PFSK-1 (cell line): ENCODE results near the gene ZNF672.

Experiments used
- REST ChIP-seq, 2 experiments: IDR thresholded peaks; 2 replicates each; pipeline versions ENCODE4 v1.6.1 to v1.8.0; 2011 to 2012; ENCODE audit warnings: low read depth in 2 of 2, low read length in 2 of 2, control low read depth in 1 of 2, inconsistent platforms in 1 of 2, mild to moderate bottlenecking in 1 of 2, moderate library complexity in 1 of 2; ENCODE audit not compliant: insufficient read depth in 1 of 2
- SIN3A ChIP-seq: IDR thresholded peaks from 2 replicates; pipeline ENCODE4 v1.6.1; 2012; ENCODE audit warnings: mild to moderate bottlenecking, low read length, moderate library complexity, borderline replicate concordance; ENCODE audit not compliant: insufficient read depth

DNA sequence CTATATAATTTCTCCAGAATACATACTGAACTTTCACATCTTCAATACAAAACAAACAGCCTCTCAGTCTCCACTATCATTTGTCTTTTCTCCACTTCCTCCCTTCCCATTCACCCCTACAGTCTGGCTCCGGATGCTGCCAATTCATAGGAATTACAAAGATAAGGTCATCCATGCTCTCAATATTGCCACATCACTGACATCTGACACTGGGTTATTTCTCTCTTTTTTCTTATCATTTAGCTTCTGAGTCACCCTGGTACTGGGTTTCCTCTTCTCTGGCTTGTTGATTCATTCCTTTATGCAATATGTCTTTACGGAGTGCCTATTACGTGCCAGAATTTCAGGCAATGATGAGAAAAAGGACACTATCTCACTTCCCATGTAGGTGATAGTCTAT is 9.2 kb upstream of the ZNF672 start:
- TF ChIP-seq REST (IDR thresholded peaks at IDR 0.05; ENCODE audit: insufficient read depth in 1 of 2, low read depth in 2 of 2, low read length in 2 of 2): peak in 1 of 2 experiments; percentile 26; a peak in 1 of 4 replicates
- TF ChIP-seq SIN3A: no peak
